SKM-1 (cell line): Measurements from ENCODE around the gene XPNPEP2.
A peak's percentile ranks its signal among the peaks of the same experiment; 100 is the strongest.

Source experiments
- DNase-seq: peaks from one replicate; lab custom pipeline; 2025; ENCODE audit not compliant: unreplicated experiment; lab: John Stamatoyannopoulos, UW

The XPNPEP2 gene

GRCh38 chrX:129748305-129748704 lies 9.5 kb downstream of the XPNPEP2 start:
- no peak for DNase-seq

- DNase-seq, result no peak
Observed at GRCh38 chrX:129749069-129749468, 10.3 kb downstream of the XPNPEP2 start.

- no peak for DNase-seq
Observed at GRCh38 chrX:129750971-129751370, 12.2 kb downstream of the XPNPEP2 start.

- no peak for DNase-seq
Observed at GRCh38 chrX:129754056-129755024, 15.6 kb downstream of the XPNPEP2 start.

- DNase-seq, result no peak
Observed at GRCh38 chrX:129755779-129756650, 17.2 kb downstream of the XPNPEP2 start.

GRCh38 chrX:129759576-129760061 lies 20.8 kb downstream of the XPNPEP2 start:
- no peak for DNase-seq

- no peak for DNase-seq
Observed at GRCh38 chrX:129760155-129760554, 21.4 kb downstream of the XPNPEP2 start.

- no peak for DNase-seq
Observed at GRCh38 chrX:129760981-129761380, 22.2 kb downstream of the XPNPEP2 start.

- no peak for DNase-seq
Observed at GRCh38 chrX:129761596-129761995, 22.8 kb downstream of the XPNPEP2 start.

- DNase-seq, result no peak
Observed at GRCh38 chrX:129762448-129762847, 23.7 kb downstream of the XPNPEP2 start.

- no peak for DNase-seq
Observed at GRCh38 chrX:129763666-129764065, 24.9 kb downstream of the XPNPEP2 start.

- DNase-seq, result no peak
Observed at GRCh38 chrX:129768186-129768585, 29.4 kb downstream of the XPNPEP2 start.

- no peak for DNase-seq
Observed at GRCh38 chrX:129768586-129769466, 30.0 kb downstream of the XPNPEP2 start.

- peak; percentile 11 for DNase-seq
Observed at GRCh38 chrX:129769467-129770154, 30.8 kb downstream of the XPNPEP2 start.

GRCh38 chrX:129771266-129771995 lies 32.7 kb downstream of the XPNPEP2 start:
- DNase-seq, result no peak

GRCh38 chrX:129772796-129773431 lies 34.1 kb downstream of the XPNPEP2 start:
- peak; percentile 85 for DNase-seq

- DNase-seq, result no peak
Observed at GRCh38 chrX:129773649-129774458, 35.1 kb downstream of the XPNPEP2 start.
